CD4-positive, alpha-beta T cell treated with Interleukin-17A for 4 hours (primary cell): Measurements from ENCODE around the gene TRIP13.
"Not testable (repeated sequence)": the region's sequence is repeated elsewhere in the genome, so short reads cannot be mapped to it uniquely, and the experiment has no call there.

Source experiments
- DNase-seq: peaks from one replicate; pipeline ENCODE4 v3.0.0-alpha.2; 2020; ENCODE audit warnings: mixed read lengths

TRIP13 gene

DNA sequence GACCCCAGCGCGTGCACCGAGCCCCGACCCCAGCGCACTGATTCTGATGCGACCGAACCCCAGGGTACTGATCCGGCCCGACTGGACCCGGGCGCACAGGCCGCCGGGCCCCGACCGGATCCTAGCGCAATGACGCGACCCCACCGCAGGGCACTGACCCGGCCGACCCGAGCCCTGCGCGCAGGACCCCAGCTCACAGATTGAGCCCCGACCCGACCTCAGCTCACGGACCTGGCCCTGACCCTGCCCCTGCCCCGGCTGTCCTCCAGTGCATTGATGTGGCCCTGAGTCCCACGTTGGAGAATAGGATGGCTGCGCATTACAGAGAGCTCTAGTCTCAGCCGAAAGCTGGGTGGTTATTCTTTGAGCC is 438 bp downstream of the TRIP13 start:
- DNase-seq: no peak

DNA sequence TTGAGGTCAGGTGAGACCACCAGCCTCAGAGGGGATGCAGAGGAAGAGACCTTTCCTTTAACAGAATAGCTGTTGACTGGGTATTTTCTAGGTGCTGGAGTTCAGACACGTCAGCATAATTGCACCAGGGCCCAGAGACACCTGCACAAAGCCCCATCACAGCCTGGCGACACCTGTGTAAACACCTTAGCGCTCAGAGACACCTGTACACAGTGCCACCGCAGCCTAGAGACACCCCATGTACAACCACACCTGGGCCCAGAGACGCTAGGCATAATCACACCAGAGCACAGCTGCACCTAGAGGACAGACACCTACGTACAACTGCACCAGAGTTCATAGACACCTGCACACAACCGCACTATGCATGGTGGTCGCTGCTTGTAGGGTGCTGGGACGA is 1.0 kb downstream of the TRIP13 start:
- no peak for DNase-seq

DNA sequence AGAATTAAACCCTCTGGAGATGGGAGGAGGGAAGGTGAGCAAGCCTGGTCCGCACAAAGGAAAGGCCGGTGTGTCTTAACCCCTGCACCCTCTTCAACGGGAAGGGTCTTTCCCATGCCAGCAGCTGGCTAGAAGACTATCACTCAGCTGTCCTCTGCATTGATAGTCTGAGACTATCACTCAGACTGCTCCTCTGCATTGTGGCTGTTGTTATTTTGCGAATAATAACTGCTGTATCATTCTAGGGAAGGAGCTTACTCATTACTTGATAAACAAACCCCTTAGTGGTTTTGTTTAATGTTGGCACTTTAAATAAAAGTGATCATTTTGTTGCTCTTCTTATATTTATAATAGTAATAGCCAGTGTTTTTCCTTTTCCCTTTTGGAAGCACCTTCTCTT is 8.1 kb downstream of the TRIP13 start:
- no peak for DNase-seq

DNA sequence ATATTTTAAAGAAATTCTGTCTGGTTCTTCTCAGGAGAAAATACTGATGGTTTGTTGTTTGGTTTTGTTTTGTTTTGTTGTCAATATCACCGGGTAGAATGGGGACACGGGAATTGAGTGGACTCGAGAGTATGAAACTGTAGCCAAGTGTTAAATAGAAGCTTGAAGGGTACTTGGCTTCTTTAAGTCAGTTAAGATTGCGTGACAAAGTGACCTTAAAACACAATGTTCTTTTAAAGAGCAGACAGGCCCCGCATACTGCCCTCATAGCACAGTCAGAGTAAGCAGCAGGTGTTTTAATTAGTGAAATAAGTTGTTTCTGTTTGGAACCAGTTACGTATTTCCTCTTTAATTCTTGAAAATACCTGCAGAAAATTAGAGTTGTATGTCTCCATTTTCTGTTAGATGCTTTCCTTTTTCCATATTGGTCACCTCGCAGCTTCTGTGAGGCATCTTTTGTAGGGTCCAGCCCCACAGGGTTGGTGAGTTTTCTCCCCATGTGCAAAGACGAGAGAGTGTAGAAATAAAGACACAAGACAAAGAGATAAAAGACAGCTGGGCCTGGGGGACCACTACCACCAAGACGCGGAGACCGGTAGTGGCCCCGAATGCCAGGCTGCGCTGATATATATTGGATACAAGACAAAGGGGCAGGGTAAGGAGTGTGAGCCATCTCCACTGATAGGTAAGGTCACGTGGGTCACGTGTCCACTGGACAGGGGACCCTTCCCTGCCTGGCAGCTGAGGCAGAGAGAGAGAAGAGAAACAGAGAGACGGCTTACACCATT is 9.6 kb downstream of the TRIP13 start:
- DNase-seq: no peak

GRCh38 chr5:903756-904096 is 11.0 kb downstream of the TRIP13 start:
- no peak for DNase-seq

DNA sequence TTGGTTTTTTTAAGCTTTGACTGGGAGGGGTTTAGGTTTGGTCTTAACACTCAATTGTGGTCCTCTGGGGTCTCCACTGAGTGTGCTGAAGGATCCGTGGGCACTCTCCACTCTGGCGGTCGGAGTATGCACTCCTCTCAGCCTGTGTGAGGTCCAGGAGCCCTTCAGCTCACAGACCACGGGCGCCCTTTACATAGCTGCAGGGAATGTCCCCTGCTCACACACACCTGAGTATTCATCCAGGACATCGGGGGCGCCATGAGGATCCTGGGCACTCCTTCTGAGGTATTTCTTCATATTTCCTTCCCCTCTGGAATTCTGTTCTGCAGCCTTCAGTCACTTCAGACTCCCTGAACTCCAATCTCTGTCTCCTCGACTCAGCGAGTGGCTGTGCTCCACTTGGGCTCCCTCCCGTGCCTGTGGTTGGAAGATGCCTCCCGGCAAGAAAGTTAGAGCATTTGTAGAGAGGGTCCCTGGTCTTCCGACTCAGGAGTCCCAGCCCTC is 12.5 kb downstream of the TRIP13 start:
- no peak for DNase-seq

DNA sequence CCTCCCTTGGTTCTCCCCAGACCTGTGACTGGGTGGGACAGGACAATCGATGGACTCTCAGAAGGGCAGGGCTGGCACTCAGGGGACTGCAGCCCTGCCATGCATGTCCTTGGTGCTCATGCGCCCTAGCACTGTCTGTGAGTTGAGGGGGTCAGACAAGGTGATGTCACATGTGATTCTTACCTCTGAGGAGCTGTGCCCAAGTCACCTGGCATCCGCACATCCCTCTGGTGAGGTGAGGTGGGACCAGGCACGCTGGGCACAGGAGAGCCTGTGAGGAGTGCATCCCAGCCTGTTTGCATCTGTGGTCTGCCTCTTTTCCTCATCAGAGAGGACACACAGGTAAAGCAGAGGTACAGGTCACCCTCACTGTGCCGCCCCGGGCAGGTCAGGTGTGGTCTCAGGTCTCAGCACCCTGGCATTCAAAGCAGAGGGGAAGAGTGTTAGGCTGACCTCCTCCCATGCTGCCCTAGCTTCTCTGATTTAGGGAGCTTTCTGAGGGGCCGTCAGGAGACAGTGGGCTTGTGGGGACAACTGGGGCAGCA is 14.8 kb downstream of the TRIP13 start:
- no peak for DNase-seq

- DNase-seq: no peak
Measured at GRCh38 chr5:908172-908571, 15.5 kb downstream of the TRIP13 start.

GRCh38 chr5:909086-909485 is 16.4 kb downstream of the TRIP13 start:
- DNase-seq: no peak

DNA sequence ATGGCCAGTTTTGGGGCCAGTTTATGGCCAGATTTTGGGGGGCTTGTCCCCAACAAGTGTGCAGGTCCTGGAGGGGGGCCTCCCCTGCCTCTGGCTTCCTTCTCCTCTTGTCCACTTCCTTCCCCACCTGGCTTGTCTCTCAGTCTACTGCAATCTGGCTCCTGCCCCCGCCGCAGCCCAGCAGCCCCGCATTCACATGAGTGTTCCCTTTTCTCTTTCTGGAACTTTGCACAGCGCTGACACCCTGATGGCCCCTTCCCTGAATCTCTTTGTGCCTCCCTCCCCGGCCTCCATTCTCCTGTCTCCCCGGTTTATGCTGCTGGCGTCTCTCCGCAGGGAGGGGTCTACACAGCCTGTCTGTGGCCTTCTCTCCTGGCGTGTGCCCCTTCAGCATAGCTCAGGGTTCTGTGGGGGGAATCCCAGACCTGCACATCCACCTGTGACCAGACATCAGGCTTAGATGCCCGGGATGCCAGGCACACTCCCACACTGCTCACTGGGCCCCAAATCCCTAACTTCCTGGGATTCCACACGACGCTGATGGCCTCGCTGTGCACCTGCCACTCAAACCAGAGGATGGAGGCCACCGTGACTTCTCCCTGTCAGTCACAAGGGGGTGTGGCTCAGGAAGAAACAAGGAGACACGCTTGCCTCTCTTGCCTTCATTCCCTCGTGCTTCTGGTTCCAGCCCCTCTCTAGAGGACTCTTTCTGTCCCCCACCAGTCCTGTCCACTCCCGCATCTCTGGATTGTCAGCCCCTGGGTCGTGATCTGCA is 17.5 kb downstream of the TRIP13 start:
- DNase-seq: no peak

DNA sequence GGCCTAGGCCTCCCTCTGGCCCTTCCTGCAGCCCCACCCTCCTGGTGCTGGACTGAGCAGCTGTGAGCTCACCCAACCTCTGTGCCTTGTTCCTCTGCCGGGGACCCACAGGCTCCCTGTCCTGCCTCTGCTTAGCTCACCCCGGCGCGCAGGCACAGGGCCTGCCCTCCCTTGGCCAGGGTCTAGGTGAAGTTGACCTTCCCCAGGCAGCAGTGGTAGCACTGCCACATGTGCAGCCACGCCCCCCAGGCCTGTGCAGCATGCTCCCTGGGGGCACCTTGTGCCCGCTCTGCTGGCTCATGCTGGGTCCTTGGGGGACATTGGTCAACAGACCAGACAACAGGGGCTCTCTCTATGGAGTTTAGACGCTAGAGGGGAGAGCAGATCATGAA is 18.1 kb downstream of the TRIP13 start:
- DNase-seq: no peak

GRCh38 chr5:911601-912000 is 18.9 kb downstream of the TRIP13 start:
- DNase-seq: no peak

GRCh38 chr5:912280-913091 is 19.8 kb downstream of the TRIP13 start:
- DNase-seq: peak; percentile 69

- DNase-seq: no peak
Measured at GRCh38 chr5:914174-914573, 21.5 kb downstream of the TRIP13 start.

DNA sequence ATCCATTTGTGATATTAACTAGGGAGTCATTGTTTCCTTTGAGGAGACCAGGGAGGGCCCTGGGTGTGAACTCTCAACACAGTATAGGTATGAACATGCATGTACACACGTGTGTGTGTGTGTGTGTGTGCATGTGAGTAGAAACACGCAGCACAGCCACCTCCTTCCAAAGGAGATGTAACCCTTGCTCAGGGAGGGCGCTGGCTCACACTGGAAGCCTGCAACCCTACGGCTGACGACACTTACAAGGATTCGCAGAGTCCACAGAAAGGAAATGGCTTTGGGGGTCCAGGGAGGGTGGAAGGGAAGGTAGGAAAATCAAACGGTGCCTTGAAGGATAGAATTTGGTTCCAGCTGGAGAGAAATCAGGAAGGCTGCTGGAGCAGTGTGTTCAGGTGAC is 21.9 kb downstream of the TRIP13 start:
- DNase-seq: no peak

GRCh38 chr5:915346-915745 is 22.7 kb downstream of the TRIP13 start:
- DNase-seq: not testable (repeated sequence)

DNA sequence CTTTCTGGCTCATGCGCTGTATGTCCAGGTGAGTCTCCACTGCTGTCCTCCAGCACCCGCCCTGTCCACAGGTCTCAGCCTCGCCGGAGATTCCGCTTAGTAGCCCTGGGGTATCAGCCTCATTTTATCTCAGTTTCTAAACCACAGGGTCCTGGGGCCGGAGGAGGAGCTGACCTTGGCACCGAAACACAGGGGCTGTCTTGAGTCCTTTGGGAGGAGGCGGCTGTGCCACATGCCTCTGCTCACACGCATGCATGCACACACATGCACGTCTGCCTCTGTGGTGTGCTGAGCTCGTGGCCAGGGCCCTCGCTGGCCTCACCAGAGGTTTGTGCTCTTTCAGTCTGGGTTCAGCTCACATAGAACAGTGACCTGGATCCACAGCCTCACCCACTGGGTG is 23.3 kb downstream of the TRIP13 start:
- no peak for DNase-seq

GRCh38 chr5:916441-917293 is 24.0 kb downstream of the TRIP13 start:
- no peak for DNase-seq

DNA sequence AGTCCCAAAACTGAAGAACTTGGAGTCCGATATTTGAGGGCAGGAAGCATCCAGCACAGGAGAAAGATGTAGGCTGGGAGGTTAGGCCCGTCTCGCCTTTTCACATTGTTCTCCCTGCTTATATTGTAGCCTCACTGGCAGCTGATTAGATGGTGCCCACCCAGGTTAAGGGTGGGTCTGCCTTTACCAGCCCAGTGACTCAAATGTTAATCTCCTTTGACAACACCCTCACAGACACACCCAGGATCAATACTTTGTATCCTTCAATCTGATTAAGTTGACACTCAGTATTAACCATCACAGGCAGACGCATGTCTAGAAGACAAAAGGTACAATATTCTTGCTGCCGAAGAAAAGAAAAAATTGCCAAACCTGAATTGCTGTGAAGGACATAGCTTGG is 26.0 kb downstream of the TRIP13 start:
- not testable (repeated sequence) for DNase-seq

DNA sequence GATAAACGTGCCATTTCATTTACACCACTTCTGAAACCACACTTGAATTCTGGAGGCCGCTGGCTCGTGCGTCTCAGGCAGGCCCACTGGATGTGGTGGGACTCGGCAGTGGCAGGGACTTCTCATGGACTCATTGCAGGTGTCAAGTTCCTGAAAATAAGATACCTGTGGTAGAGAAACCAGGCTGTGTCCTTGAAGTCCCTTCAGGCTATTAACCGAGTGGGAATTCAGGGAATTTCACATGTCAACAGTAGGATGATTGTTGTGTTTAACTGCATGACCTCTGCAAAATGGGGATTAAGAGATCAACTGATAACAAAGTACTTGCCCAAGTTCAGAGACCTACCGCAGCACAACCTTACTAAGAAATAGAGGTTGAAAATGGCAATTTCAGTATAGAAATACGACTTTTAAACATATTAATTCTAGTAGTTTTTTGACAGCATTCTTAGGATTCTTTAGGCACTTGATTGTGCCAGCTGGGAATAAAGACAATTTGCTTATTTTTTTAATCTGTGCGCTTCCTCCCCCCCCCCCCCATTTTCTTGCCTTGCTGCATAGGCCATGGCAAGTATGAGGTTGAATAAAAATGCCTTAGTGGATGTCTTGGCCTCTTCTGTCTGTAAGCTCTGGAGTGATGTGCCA is 26.8 kb downstream of the TRIP13 start:
- DNase-seq: no peak

GRCh38 chr5:920321-920720 is 27.6 kb downstream of the TRIP13 start:
- DNase-seq: no peak
